T-helper 1 cell treated with Interleukin-12 subunit alpha and Interleukin-12 subunit beta and Interleukin-4 antibody, amounts not matched to agents 30 μg/mL and 1 μg/mL, for 36 hours (primary cell): ENCODE measurements around the gene SPACA7.

ENCODE experiments used
- H3K27ac Mint-ChIP-seq: one replicate; pipeline ENCODE4 v1.8.0; 2021; ENCODE audit warnings: mild to moderate bottlenecking, mixed read lengths
- H3K27me3 Mint-ChIP-seq: one replicate; pipeline ENCODE4 v1.8.0; 2021; ENCODE audit warnings: low read depth, mixed read lengths
- H3K36me3 Mint-ChIP-seq: one replicate; pipeline ENCODE4 v1.8.0; 2021; ENCODE audit warnings: low read depth, mixed read lengths
- H3K4me1 Mint-ChIP-seq: one replicate; pipeline ENCODE4 v1.8.0; 2021; ENCODE audit warnings: low read depth, mixed read lengths
- H3K4me3 Mint-ChIP-seq: one replicate; pipeline ENCODE4 v1.8.0; 2021; ENCODE audit warnings: mild to moderate bottlenecking, moderate library complexity, mixed read lengths
- H3K9me3 Mint-ChIP-seq: one replicate; pipeline ENCODE4 v1.8.0; 2021; ENCODE audit warnings: mixed read lengths

The SPACA7 gene

DNA sequence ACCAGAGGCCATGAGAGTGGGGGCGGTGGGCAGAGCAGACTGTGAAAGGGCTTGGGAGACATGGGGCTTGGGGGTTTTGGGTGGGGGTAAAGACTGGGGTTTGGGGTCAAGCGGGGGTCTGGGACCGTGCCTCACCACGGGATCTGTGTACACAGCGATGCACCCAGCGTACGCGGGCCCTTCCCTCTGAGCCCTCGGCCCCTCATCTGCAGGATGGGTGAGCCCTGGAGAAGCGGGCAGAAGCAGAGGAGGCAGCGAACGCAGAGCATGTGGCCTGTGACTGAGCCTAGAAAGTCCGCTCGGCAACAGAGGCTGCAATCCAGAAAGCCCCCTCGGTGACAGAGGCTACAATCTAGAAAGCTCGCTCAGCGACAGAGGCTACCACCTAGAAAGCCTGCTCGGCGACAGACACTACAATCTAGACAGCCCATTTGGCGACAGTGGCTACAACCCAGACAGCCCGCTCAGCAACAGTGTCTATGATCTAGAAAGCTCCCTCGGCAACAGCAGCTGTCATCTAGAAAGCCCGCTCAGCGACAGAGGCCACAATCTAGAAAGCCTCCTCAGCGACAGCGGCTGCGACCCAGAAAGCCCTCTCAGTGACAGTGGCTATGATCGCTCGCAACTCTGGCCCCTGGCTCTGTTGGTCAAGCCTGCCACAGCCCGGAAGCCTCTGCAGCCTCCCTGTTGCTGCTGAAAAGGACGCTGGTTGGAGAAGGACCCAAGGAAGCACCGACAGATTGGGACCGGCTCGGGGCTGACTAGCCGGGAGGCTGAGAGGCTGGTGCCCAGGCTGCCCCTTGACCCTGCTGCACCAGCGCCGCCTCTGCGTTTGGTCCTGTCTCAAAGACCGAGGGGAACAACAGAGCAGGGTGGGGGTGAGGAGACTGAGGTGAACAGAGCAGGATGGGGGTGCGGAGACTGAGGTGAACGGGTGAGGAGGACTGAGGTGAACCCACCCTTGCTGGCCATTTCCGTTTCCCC, 68.6 kb downstream of the SPACA7 start:
- H3K9me3 Mint-ChIP-seq, result no peaks in the 10 kb centered on the region
- H3K4me3 Mint-ChIP-seq, result no peak overlapping the region
- no peaks in the 10 kb centered on the region for H3K4me1 Mint-ChIP-seq
- H3K27ac Mint-ChIP-seq, result no peak overlapping the region
- H3K27me3 Mint-ChIP-seq, result peaks cover 8% of the 10 kb centered on the region
- H3K36me3 Mint-ChIP-seq, result no peaks in the 10 kb centered on the region

DNA sequence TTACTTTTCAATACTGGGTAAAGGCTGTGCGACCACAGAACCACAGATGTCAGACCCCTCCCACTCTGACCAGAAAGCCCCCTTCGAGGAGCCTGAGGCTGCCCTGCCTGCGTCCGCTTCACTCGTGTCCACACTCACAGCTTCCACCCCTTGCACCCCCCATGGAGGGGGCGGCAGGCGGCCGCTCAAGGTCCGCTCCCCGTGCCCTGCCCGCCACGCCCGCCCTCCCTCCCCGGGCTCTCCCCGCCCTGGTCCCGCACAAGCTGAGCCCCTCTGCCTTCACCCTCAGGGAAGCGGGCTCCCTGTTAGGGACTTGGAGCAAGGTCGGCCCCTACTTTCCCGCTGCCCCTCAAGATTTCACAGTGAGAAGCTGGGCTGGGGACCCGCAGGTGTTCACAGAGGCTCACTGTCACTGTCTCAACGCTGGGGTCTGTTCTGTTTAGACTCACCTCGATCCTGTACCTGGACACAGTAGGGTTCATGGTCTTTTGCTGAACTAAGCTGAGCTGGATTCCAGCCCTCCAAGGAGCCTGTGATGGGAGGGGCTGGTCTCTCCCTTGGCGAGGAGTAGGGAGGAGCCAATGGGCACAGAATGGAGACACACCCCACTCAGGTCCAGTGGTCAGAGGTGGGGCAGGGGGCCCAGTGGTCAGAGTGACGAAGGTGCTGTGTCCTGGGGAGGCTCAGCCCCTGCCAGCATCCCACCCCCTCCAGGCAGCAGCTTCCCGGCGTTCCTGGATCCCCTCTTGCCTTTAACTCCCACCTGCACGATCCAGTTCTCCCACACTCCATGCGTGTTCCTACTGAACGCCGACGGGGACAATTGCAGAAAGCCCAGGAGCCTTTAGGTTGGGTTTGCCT, 69.5 kb downstream of the SPACA7 start:
- peaks cover 8% of the 10 kb centered on the region for H3K27me3 Mint-ChIP-seq
- H3K27ac Mint-ChIP-seq, result no peak overlapping the region
- no peaks in the 10 kb centered on the region for H3K36me3 Mint-ChIP-seq
- H3K4me3 Mint-ChIP-seq, result no peak overlapping the region
- no peaks in the 10 kb centered on the region for H3K4me1 Mint-ChIP-seq
- no peaks in the 10 kb centered on the region for H3K9me3 Mint-ChIP-seq

DNA sequence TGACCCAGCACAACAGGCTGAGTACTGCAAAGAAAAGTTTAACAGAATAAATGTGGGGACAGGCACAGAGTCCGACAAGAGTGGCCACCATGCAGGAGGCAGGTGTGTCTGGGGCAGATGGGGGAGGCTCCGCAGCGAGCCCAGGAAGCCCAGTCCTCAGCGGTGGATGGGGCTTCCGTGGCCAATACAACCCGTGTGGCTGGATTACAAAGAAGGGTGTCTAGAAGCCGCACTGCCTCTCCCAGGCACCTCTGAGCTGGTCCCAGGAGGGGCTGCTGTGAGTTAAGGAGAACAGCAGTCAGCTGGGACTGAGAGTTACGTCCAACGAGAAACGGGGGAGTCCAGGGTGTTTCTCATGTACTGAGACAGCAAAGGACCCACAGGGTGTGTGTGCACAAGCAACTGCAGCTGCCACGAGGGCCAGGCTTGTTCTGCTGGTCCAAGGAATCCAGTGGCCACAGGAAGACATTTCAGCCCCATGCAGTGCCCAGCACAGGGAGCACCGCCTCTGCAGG, 70.2 kb downstream of the SPACA7 start:
- H3K27me3 Mint-ChIP-seq, result peaks cover 8% of the 10 kb centered on the region
- H3K27ac Mint-ChIP-seq, result no peak overlapping the region
- no peaks in the 10 kb centered on the region for H3K36me3 Mint-ChIP-seq
- no peak overlapping the region for H3K4me3 Mint-ChIP-seq
- no peaks in the 10 kb centered on the region for H3K4me1 Mint-ChIP-seq
- H3K9me3 Mint-ChIP-seq, result no peaks in the 10 kb centered on the region

- no peak overlapping the region for H3K4me3 Mint-ChIP-seq
- peaks cover 8% of the 10 kb centered on the region for H3K27me3 Mint-ChIP-seq
- H3K27ac Mint-ChIP-seq, result no peak overlapping the region
- H3K9me3 Mint-ChIP-seq, result no peaks in the 10 kb centered on the region
- H3K4me1 Mint-ChIP-seq, result no peaks in the 10 kb centered on the region
- no peaks in the 10 kb centered on the region for H3K36me3 Mint-ChIP-seq
Measured at GRCh38 chr13:112446867-112447266, 70.7 kb downstream of the SPACA7 start.

- Mint-ChIP-seq H3K36me3 (no peaks in the 10 kb centered on the region), H3K27ac (no peak overlapping the region), H3K4me3 (no peak overlapping the region), H3K27me3 (peaks cover 8% of the 10 kb centered on the region), H3K4me1 (no peaks in the 10 kb centered on the region), H3K9me3 (no peaks in the 10 kb centered on the region)
Measured at GRCh38 chr13:112447306-112447705, 71.2 kb downstream of the SPACA7 start.

- Mint-ChIP-seq H3K27ac (no peak overlapping the region), H3K36me3 (no peaks in the 10 kb centered on the region), H3K9me3 (no peaks in the 10 kb centered on the region), H3K27me3 (peaks cover 8% of the 10 kb centered on the region), H3K4me1 (no peaks in the 10 kb centered on the region), H3K4me3 (no peak overlapping the region)
Measured at GRCh38 chr13:112447761-112448603, 71.8 kb downstream of the SPACA7 start.

GRCh38 chr13:112448621-112449544, 72.7 kb downstream of the SPACA7 start:
- Mint-ChIP-seq H3K9me3 (no peaks in the 10 kb centered on the region), H3K4me1 (no peaks in the 10 kb centered on the region)

GRCh38 chr13:112449545-112449930, 73.4 kb downstream of the SPACA7 start:
- H3K27ac Mint-ChIP-seq, result no peak overlapping the region
- H3K4me3 Mint-ChIP-seq, result no peak overlapping the region
- no peaks in the 10 kb centered on the region for H3K27me3 Mint-ChIP-seq
- no peaks in the 10 kb centered on the region for H3K9me3 Mint-ChIP-seq
- no peaks in the 10 kb centered on the region for H3K4me1 Mint-ChIP-seq
- no peaks in the 10 kb centered on the region for H3K36me3 Mint-ChIP-seq

More at GRCh38 chr13:112448621-112449544, 72.7 kb downstream of the SPACA7 start:
- H3K27me3 Mint-ChIP-seq, result no peaks in the 10 kb centered on the region
- H3K36me3 Mint-ChIP-seq, result no peaks in the 10 kb centered on the region
- H3K27ac Mint-ChIP-seq, result no peak overlapping the region
- H3K4me3 Mint-ChIP-seq, result no peak overlapping the region

DNA sequence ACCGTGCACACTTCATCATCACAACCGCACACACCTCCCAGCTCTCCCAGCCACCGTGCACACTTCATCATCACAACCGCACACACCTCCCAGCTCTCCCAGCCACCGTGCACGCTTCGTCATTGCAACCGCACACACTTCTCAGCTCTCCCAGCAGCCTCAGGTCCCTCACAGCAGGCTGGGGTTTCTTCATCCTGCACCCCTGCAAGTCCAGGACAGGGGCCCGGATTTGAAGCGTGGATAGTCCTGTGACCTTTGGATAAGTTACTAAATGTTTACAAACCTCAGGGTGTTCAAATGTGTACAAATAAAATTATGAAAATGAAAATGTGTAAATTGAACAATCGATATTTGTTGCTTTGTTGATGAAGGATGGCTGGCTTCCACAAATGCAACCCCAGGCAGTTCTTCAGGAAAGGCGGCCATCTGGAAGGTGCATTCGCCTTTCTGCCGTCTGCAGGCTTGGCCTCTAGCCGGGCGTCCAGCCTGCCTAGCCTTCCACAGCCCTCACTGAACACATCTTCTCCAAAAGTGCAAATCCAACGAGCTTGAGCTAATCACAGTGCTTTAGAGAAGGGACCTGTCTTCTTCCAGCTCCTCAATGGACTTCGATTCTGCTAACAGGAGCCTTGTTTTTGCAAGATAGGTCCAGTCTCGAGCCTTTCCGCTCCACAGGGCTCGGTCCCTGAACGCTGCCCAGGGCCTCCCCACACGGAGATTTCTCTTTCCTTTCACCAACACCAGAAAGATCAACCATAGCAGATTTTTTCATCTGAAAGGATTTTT, 74.2 kb downstream of the SPACA7 start:
- no peak overlapping the region for H3K4me3 Mint-ChIP-seq
- H3K27me3 Mint-ChIP-seq, result no peaks in the 10 kb centered on the region
- H3K27ac Mint-ChIP-seq, result no peak overlapping the region
- H3K4me1 Mint-ChIP-seq, result no peaks in the 10 kb centered on the region
- no peaks in the 10 kb centered on the region for H3K9me3 Mint-ChIP-seq
- H3K36me3 Mint-ChIP-seq, result no peaks in the 10 kb centered on the region

DNA sequence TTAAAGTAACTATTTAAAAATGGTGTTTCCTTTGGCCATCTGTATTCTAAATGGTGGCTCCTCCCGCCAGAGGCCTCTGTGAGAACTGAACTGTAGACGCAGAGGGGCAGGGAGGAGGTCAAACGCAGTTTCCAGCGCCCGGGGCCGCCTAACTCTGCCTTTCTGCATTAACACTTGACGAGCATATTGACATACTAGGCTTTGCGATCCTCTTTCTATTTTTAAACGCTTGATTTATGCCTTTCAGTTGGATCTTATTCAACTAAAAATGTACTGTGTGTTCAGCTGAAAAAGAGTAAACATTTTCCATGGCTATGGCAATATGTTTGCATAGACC, 74.7 kb downstream of the SPACA7 start:
- Mint-ChIP-seq H3K27me3 (no peaks in the 10 kb centered on the region), H3K9me3 (no peaks in the 10 kb centered on the region), H3K4me3 (no peak overlapping the region), H3K36me3 (no peaks in the 10 kb centered on the region), H3K27ac (no peak overlapping the region), H3K4me1 (no peaks in the 10 kb centered on the region)

- H3K4me1 Mint-ChIP-seq, result no peaks in the 10 kb centered on the region
- no peaks in the 10 kb centered on the region for H3K9me3 Mint-ChIP-seq
- H3K4me3 Mint-ChIP-seq, result no peak overlapping the region
- no peaks in the 10 kb centered on the region for H3K27me3 Mint-ChIP-seq
- no peaks in the 10 kb centered on the region for H3K36me3 Mint-ChIP-seq
- no peak overlapping the region for H3K27ac Mint-ChIP-seq
Measured at GRCh38 chr13:112451512-112452379, 75.6 kb downstream of the SPACA7 start.
